Adrenal gland (tissue), 5 donors: ENCODE data around the gene CYP11A1.

ENCODE experiments used
- POLR2A ChIP-seq, 2 donors: fragments of 450-650 bp; IDR thresholded peaks; one replicate each; pipeline ENCODE4 v1.6.1; 2017; ENCODE audit warnings: antibody characterized with exemption in 2 of 2, mild to moderate bottlenecking in 2 of 2, moderate library complexity in 1 of 2
- TF ChIP-seq, protein P1 (sequence below), 6 experiments: fragments of 450-650 bp in 4 of 6; fragments of 200-600 bp in 2 of 6; sonication (generic) in 1 of 6; IDR thresholded peaks; 1 replicate in 5 of 6; 2 replicates in 1 of 6; pipeline versions ENCODE4 v1.5.1 to v1.8.0; 2016 to 2021; ENCODE audit warnings: antibody characterized with exemption in 6 of 6, mild to moderate bottlenecking in 2 of 6, moderate library complexity in 1 of 6
- donor health status: DM: no; HTN: no; CAD: no.

DNA sequence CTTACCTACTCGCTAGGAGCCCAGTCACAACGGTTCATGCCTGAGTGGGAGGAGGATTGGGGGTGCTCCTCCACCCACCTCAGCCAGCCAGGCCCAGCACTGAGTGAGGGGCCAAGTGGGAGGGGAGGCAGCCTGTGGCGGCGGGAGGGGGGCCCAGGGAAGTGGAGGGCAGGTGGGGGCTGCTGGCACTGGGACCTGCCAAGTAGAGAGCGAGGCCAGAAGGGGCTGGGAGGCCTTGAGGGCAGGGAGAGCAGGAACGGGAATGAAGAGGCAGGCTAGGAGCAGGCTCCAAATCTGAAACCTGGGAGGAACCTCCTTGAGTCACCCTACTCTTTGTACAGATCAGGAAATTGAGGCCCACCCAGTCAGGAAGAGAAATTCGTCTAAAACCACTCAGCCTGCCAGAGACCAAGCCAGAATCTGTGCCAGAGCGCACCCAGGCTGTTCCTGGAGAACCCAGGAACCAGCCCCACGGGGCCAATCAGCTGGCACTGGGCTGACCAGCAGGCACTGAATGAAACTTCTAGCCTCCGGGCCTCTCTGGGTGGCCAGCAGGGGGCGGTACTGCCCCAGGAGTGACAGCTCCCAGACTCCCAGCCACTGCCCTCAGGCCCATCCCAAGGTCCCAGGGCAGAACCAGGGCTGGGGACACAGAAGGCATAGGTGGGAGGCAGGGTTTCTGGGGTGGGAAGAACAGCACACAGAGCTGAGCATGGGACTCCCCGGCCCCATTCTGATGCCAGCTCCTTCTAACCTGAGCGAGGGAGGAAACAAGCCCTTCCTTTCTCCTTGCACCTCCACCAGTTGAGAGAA, 14.8 kb upstream of the CYP11A1 start:
- TF ChIP-seq, protein P1, sequence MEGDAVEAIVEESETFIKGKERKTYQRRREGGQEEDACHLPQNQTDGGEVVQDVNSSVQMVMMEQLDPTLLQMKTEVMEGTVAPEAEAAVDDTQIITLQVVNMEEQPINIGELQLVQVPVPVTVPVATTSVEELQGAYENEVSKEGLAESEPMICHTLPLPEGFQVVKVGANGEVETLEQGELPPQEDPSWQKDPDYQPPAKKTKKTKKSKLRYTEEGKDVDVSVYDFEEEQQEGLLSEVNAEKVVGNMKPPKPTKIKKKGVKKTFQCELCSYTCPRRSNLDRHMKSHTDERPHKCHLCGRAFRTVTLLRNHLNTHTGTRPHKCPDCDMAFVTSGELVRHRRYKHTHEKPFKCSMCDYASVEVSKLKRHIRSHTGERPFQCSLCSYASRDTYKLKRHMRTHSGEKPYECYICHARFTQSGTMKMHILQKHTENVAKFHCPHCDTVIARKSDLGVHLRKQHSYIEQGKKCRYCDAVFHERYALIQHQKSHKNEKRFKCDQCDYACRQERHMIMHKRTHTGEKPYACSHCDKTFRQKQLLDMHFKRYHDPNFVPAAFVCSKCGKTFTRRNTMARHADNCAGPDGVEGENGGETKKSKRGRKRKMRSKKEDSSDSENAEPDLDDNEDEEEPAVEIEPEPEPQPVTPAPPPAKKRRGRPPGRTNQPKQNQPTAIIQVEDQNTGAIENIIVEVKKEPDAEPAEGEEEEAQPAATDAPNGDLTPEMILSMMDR (IDR thresholded peaks at IDR 0.05): peak; percentile 96 to 99 (median 98)
- no peak for TF ChIP-seq POLR2A (IDR thresholded peaks at IDR 0.05)
